GM23248 (cell line): ENCODE data around the gene NFAT5.

Source experiments
- EZH2 ChIP-seq: fragments of 200-600 bp; sonication (generic); IDR thresholded peaks from 2 replicates; pipeline ENCODE4 v1.6.1; 2018; ENCODE audit warnings: antibody characterized with exemption, mild to moderate bottlenecking; ENCODE audit not compliant: insufficient read depth, poor library complexity, severe bottlenecking
- EZH2phosphoT487 ChIP-seq: fragments of 200-600 bp; sonication (generic); IDR thresholded peaks from 2 replicates; pipeline ENCODE4 v1.6.1; 2018; ENCODE audit warnings: antibody characterized with exemption, moderate library complexity, mild to moderate bottlenecking, low read depth; ENCODE audit not compliant: insufficient read depth

DNA sequence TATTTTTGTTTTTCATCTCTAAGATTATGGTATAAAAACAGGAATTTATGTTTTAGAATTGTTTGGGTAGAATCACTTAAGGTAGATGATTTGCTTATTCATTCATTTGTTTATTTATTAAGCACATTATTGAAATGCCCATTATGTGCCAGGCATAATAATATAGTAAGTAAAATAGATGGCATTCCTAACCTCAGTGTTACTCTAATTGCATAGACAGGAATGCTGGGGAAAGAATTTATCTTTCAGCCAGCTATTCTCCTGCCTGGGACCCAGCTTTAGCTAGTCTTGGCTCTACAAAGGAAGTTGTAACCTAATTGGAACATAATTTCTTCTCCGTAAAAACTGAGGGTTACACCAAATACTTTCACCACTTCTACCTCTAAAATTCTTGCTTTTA lies 44.6 kb downstream of the NFAT5 start:
- TF ChIP-seq EZH2 (no peak), EZH2phosphoT487 (no peak)
